WI38 (cell line): Measurements from ENCODE around the gene AFF3.

Source experiments
- H3K4me3 ChIP-seq: 2 replicates; pipeline ENCODE4 v1.5.1; 2011; ENCODE audit warnings: low read depth, mild to moderate bottlenecking, control low read depth, low read length
- TF ChIP-seq, protein P1 (sequence below): IDR thresholded peaks from 2 replicates; pipeline ENCODE4 v1.5.1; 2012; ENCODE audit warnings: low read depth, mild to moderate bottlenecking, control low read depth, low read length

The AFF3 gene

DNA sequence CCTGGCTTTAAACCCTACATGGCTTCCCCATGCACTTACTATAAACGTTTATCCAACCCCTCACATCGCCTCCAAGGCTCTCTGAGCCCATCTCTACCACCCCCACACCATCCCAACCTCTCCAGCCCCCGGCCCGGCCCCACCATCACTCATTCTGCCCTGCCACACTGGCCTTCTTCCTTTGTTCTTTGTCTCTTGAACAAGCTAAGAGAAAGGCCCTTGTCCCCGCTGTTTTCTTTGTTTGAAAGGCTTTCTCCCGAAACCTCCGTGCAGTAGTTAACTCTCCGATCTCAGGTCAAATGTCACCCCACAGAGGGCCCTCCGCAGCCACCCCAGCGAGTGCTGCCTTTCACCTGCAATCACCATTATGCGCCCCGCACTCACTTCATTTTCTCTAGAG is 100.4 kb downstream of the AFF3 start:
- TF ChIP-seq, protein P1, sequence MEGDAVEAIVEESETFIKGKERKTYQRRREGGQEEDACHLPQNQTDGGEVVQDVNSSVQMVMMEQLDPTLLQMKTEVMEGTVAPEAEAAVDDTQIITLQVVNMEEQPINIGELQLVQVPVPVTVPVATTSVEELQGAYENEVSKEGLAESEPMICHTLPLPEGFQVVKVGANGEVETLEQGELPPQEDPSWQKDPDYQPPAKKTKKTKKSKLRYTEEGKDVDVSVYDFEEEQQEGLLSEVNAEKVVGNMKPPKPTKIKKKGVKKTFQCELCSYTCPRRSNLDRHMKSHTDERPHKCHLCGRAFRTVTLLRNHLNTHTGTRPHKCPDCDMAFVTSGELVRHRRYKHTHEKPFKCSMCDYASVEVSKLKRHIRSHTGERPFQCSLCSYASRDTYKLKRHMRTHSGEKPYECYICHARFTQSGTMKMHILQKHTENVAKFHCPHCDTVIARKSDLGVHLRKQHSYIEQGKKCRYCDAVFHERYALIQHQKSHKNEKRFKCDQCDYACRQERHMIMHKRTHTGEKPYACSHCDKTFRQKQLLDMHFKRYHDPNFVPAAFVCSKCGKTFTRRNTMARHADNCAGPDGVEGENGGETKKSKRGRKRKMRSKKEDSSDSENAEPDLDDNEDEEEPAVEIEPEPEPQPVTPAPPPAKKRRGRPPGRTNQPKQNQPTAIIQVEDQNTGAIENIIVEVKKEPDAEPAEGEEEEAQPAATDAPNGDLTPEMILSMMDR = no peak

DNA sequence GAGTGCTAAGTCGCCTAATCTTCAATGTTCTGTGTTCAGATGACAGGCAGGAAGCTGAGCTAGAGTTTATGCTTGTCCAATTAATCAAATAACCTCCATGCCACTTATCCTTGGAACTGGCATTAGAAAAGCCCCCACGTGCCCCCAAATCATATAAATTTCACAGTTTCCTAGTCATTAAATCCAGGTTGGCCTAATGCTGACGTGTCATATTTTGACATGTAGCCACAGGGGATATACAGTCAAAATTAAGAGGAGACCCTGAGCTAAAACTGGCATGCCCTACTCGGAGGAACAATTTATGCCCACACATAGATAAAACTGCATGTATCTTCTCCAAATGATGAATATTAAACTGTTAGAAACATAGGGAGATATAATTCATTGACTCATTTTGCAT is 101.0 kb downstream of the AFF3 start:
- no peak overlapping the region for H3K4me3 ChIP-seq
- TF ChIP-seq, protein P1 = no peak

More for the DNA sequence above, 100.4 kb downstream of the AFF3 start:
- no peak overlapping the region for H3K4me3 ChIP-seq

GRCh38 chr2:100040906-100041305 is 101.5 kb downstream of the AFF3 start:
- TF ChIP-seq, protein P1 = no peak
- no peak overlapping the region for H3K4me3 ChIP-seq

GRCh38 chr2:100039291-100039980 is 103.0 kb downstream of the AFF3 start:
- H3K4me3 ChIP-seq = no peak overlapping the region
- TF ChIP-seq, protein P1 = no peak

- TF ChIP-seq, protein P1 = no peak
- H3K4me3 ChIP-seq = no peak overlapping the region
Measured at GRCh38 chr2:100038011-100038410, 104.4 kb downstream of the AFF3 start.

DNA sequence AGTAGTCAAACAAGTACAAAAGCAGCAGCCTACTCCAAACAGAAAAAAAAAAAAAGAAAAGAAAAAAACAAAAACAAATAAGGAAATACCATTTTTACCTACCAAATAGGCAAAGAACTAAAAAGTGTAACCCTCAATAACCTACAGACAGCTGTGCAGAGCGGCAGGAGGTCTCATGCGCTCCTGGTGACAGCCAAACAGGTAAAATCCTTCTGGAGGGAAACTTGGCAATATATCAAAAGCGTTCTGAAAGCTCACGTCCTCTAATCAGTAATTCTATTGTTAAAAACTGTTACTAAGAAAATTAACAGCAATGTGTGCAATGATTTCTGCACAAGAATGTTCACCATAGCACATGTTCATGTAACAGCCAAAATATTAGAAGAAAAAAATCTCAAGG is 105.6 kb downstream of the AFF3 start:
- H3K4me3 ChIP-seq = no peak overlapping the region
- TF ChIP-seq, protein P1 = no peak

GRCh38 chr2:100036026-100036425 is 106.4 kb downstream of the AFF3 start:
- TF ChIP-seq, protein P1 = no peak
- H3K4me3 ChIP-seq = no peak overlapping the region
